Measurements from ENCODE around the gene SAMD14.
"Not testable (repeated sequence)": the region's sequence is repeated elsewhere in the genome, so short reads cannot be mapped to it uniquely, and the experiment has no call there.

The SAMD14 gene

DNA sequence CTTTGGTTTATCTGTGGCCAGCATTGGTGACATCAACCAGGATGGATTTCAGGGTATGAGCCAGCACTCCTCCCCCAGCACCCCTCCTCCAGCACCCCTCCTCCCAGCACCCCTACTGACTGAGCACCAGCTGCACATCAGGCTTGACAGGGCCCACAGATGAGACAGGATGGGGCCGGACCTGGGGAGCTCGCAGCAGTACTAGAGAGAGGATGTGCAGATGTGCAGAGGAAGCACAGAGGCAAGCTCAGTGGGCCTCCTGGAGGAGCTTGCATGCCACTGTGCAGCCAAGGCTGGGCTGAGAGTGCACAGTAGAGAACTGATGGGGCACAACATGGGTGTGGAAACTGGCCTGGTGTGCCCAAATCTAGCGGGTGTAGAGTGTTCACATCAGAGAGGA is 57.8 kb downstream of the SAMD14 start:
- DNase-seq, result no peak

DNA sequence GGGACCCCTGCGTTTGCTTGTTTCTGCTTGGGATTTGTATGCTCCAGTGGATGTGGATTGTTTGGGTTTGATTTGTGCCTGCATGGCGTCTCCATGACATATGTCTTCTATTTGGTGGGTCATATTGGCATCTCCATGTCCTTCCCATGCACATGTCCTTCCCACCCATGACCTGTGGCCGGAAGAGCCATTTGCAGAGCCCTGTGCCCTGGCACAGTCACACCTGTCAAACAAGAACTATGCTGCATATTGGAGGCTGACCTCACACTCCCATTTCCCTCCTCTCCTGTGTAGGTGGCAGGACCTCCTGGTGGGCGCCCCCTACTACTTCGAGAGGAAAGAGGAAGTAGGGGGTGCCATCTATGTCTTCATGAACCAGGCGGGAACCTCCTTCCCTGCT is 58.3 kb downstream of the SAMD14 start:
- DNase-seq, result no peak

DNA sequence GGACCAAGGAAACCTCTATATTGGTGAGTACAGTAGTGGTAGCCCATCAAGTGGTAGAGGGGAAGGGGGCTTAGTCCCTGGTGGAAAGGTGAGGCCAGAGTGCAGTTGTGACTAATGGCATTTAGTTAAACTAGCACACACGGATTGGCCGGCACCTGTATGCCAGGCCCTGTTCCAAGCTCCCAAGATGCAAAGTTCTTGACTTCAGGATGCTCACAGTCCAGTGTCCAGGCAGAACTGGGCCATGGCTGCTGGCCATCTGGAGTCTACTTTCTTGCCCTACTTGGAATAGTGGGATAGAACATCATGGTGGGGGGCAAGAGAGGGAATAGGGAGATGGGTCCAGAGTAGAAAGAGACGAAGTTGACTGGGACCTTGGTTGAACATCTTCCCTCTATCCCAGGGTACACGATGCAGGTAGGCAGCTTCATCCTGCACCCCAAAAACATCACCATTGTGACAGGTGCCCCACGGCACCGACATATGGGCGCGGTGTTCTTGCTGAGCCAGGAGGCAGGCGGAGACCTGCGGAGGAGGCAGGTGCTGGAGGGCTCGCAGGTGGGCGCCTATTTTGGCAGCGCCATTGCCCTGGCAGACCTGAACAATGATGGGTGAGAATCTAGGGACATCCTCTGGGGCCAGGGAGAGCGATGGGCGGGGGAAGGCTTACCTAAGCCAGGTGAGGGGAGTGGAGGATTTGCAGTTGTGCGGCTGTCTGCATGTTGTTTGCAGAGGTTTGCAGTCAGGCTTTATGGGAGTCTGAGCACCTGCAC is 58.9 kb downstream of the SAMD14 start:
- no peak for DNase-seq

DNA sequence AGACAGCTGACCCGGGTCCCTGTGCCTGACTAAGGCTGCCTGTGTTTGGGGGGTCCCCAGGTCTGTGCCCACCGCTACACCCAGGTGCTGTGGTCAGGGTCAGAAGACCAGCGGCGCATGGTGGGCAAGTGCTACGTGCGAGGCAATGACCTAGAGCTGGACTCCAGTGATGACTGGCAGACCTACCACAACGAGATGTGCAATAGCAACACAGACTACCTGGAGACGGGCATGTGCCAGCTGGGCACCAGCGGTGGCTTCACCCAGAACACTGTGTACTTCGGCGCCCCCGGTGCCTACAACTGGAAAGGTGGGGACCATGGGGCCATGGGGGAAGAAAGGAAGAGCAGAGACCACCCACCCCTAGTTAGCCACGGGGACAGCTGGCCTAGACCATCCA is 62.0 kb downstream of the SAMD14 start:
- DNase-seq, result no peak

DNA sequence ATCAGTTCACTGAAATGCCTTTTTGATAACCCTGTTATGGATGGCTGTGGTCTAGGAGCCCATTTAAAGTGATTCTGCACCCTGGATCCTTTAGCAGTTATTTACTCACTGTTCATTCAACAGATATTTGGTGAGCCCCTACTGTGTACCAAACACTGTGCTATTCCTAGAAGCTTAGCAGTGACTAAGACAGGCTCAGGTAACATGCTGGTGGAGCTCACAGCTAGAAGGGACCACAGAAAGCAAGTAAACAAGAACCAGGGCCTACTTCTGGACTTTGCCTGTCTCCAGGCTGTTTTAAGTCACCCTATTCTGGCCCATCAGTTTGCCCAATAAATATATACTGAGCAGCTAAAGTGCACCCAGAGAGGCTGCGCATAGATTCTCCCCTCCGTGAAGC is 63.0 kb downstream of the SAMD14 start:
- DNase-seq, result no peak

DNA sequence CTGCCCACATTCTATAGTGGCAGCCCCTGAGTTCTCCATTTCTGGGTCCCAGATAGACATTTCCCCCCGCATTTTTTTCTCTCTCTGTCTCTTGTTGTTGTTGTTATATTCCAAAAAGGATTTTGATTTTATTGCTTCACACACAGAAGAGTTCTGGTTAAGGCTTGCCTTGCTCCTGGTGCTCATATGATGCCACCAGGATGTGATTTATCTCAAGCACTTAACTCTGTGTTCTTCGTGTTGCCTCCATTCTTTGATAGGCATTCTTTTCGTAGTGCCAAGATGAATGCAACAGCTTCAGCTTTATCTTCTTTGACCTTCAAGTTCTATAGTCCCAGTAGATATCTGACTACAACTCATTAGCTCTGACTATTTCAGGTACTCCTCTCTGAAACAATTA is 64.9 kb downstream of the SAMD14 start:
- no peak for DNase-seq

DNA sequence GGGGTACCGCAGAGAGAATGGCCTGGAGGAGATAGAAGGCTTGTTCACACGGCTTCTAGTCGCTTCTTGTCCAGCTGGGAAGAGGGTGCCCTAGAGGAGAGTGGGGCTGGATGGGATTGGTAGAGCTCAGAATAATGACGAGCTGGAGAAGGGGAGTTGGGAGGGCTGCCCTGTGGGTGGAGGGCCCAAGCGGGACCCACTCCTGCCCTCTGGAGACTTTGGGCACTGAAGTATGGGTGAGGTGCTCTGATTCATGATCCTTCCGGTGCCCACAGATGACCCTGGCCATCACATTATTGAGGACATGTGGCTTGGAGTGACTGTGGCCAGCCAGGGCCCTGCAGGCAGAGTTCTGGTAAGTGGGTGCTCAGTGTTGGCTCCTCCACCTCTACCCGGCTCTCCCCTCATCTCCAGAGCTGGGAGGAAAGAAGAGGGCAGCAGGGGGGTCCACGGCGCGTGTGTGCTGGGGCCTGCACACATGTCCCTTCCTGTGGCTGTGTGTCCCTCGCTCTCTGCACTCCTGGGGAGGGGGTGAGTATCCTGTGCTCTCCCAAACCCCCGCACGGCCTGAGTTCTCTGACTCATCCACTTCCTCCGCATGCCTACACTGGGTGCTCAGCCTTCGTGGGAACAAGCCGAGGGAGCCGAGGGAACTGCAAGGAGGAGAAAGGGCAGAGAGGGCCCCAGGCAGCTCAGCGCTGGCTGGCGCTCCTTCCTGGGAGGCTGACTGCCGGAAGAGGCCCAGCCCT is 65.5 kb downstream of the SAMD14 start:
- no peak for DNase-seq

DNA sequence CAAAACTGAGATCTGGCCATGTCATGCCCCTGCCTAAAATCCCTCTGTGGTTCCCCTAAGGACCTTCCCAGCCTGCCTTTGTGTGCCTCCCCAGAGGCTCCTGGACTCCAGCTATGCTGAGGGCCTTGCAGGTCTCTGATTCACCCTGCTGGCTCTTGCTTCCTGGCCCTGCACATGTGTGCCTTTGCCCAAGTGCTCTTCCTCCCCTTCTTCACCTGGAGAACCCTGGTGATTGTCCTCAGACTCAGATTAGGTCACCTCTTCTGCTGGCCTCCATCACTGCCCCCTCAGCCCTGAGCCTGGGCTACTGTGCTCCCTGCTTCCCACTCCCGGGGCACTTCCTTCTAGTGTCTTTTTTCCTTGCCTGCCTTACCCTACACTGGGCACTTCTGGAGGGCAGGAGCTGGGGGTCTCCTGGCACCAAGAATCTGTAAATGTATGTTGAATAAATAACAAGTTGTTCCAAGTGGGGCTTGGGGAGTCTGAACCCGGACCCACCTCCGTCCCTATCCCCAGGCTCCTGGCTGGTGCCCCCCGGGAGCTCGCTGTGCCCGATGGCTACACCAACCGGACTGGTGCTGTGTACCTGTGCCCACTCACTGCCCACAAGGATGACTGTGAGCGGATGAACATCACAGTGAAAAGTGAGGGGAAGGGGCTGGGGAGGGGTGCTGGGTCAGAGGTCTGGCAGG is 66.3 kb downstream of the SAMD14 start:
- no peak for DNase-seq

DNA sequence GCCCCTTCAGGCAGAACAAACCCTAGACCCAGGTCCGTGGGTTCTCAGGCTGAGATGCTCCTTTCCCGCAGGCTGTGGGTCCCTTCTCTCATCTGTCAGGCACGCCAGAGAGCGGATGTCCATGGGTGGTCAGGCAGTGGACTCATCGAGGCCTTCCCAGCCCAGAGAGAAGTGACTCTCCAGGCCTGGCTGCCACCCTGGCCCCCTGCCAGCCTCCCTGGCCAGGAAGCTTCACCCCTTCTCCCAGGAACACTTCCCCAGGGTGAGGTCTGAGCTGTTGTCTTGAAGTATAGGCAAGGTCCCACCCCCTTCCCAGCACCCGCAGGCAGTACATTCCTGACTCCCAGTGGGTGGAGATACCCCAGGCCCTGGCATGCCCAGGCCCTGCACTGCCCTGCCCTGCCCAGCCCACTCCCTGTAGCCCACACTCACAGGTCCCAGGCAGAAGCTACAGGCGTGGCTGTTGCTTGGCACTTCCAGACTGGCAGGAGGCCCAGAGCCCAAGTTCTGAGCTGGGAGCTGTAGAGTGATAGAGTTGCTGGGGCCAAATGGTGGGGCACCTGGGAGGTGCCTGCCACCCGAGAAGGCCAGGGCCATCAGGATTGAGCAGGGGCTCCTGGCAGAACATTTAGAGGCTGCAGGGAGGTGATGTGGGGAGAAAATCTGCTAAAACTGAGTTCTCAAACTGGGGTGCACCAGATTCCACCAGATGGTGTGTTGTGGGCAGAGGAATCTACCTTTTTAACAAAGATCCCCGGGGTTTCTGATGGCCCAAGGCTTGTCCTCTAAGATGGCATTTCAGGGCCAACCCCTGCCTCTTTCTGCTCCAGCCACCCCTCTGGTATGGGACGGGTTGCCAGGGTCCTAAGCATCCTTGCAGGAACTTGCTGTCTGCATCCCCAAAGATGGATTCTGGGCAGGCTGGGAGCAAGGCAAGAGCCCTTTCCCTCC is 67.4 kb downstream of the SAMD14 start:
- no peak for DNase-seq

DNA sequence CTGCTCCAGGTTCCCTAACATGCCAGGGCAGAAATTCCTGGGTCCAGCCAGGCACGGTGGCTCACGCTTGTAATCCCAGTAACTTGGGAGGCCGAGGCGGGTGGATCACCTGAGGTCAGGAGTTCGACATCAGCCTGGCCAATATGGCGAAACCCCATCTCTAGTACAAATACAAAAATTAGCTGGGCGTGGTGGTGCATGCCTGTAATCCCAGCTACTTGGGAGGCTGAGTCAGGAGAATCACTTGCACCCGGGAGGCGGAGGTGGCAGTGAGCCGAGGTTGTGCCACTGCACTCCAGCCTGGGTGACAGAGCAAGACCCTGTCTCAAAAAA is 68.3 kb downstream of the SAMD14 start:
- DNase-seq, result not testable (repeated sequence)

DNA sequence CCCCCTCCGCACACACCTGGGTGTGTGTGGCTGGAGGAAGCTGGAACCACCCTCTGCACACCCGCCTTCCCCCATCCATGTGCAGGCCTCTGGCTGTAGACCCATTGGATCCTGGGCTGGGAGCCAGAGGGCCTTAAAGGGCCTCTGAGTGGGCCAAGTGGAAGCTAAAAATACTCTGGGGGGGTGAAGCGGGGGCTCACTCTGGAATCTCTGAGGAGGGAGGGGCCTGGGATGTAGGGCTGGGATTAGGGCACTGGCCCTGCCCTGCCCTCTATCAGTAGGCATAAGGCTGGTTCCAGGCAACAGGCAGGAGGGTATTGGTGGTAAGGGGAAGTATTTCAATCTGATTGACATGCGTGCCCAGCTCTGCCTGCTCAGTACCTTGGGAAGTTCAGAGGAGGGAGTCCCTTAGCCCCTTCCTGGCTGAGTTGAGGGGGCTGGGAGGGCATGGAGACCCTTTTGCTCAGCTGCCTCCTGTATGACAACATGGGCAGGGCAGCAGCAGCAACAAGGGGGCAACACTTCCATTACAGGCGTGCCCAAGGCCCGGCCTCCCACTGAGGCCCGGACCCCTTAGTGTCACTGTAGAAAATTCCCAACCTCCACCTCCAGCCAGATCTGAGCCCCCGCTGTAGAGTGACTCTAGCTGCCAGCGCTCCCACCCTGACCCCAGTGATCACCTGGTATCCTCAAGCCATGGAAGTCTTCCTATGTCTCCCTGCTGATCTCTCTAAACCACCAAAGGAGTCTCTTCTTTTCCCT is 68.8 kb downstream of the SAMD14 start:
- DNase-seq, result no peak

Measured in cerebellar nuclear complex (tissue), 1 donor.